ENCODE data around the gene MAP2K6. TPM values are rescaled to one million over a fixed set of nuclear protein-coding genes. Genes with fewer than 3 reads are reported as not detected.

Gene MAP2K6
- total RNA-seq, 2 donors from 2014 or later, result 5.4 to 14.1 TPM

- H3K4me3 ChIP-seq, result no peak overlapping the region
- no peak for DNase-seq (ENCODE audit: low spot score)
- TF ChIP-seq CTCF (IDR thresholded peaks at IDR 0.05) (no peak), POLR2AphosphoS5 (IDR thresholded peaks at IDR 0.05) (no peak), POLR2A (IDR thresholded peaks at IDR 0.05) (no peak)
- WGBS, result 16% methylated on average over 5 of the region's 5 CpGs
- no peaks in the 10 kb centered on the region for H3K9me3 ChIP-seq
- intact Hi-C loops (cut with DNase I), result loop anchor here (10.0 kb wide), 1 partner anchor 107 kb away; no protein-coding TSS in a partner anchor
- no peaks in the 10 kb centered on the region for H3K36me3 ChIP-seq
- H3K27ac ChIP-seq, result no peak overlapping the region
- H3K27me3 ChIP-seq (replicated peaks; ENCODE audit: insufficient read depth), result no peaks in the 10 kb centered on the region
- no peaks in the 10 kb centered on the region for H3K4me1 ChIP-seq (replicated peaks)
Observed at GRCh38 chr17:69417545-69418483, 3.3 kb downstream of the MAP2K6 start.

GRCh38 chr17:69418535-69418934, 4.0 kb downstream of the MAP2K6 start:
- Histone ChIP-seq H3K4me3 (no peak overlapping the region), H3K36me3 (no peaks in the 10 kb centered on the region), H3K27ac (no peak overlapping the region), H3K27me3 (replicated peaks; ENCODE audit: insufficient read depth) (no peaks in the 10 kb centered on the region), H3K9me3 (no peaks in the 10 kb centered on the region), H3K4me1 (replicated peaks) (no peaks in the 10 kb centered on the region)
- TF ChIP-seq CTCF (IDR thresholded peaks at IDR 0.05) (no peak), POLR2AphosphoS5 (IDR thresholded peaks at IDR 0.05) (no peak), POLR2A (IDR thresholded peaks at IDR 0.05) (no peak)
- no peak for DNase-seq (ENCODE audit: low spot score)
- WGBS, result 86% methylated on average over 2 of the region's 2 CpGs
- intact Hi-C loops (cut with DNase I), result loop anchor here (10.0 kb wide), 1 partner anchor 106 kb away; no protein-coding TSS in a partner anchor

GRCh38 chr17:69423450-69423849, 9.0 kb downstream of the MAP2K6 start:
- H3K27me3 ChIP-seq (replicated peaks; ENCODE audit: insufficient read depth), result no peaks in the 10 kb centered on the region
- no peak overlapping the region for H3K4me3 ChIP-seq
- intact Hi-C loops (cut with DNase I), result no loop called here
- H3K4me1 ChIP-seq (replicated peaks), result no peaks in the 10 kb centered on the region
- 66% methylated on average over 5 of the region's 5 CpGs for WGBS
- TF ChIP-seq POLR2AphosphoS5 (IDR thresholded peaks at IDR 0.05) (no peak), CTCF (IDR thresholded peaks at IDR 0.05) (no peak), POLR2A (IDR thresholded peaks at IDR 0.05) (no peak)
- DNase-seq (ENCODE audit: low spot score), result no peak
- H3K36me3 ChIP-seq, result no peaks in the 10 kb centered on the region
- no peak overlapping the region for H3K27ac ChIP-seq
- H3K9me3 ChIP-seq, result no peaks in the 10 kb centered on the region

GRCh38 chr17:69424287-69425041, 10.0 kb downstream of the MAP2K6 start:
- DNase-seq (ENCODE audit: low spot score), result no peak
- intact Hi-C loops (cut with DNase I), result no loop called here
- H3K4me1 ChIP-seq (replicated peaks), result no peaks in the 10 kb centered on the region
- no peaks in the 10 kb centered on the region for H3K9me3 ChIP-seq
- no peak overlapping the region for H3K4me3 ChIP-seq
- no peak overlapping the region for H3K27ac ChIP-seq
- no peaks in the 10 kb centered on the region for H3K27me3 ChIP-seq (replicated peaks; ENCODE audit: insufficient read depth)
- no peak for TF ChIP-seq CTCF (IDR thresholded peaks at IDR 0.05)
- TF ChIP-seq POLR2A (IDR thresholded peaks at IDR 0.05), result no peak
- no peak for TF ChIP-seq POLR2AphosphoS5 (IDR thresholded peaks at IDR 0.05)
- 91% methylated on average over 8 of the region's 8 CpGs for WGBS
- no peaks in the 10 kb centered on the region for H3K36me3 ChIP-seq
